ENCODE data around the gene IL1RAPL1. TPM values are rescaled to one million over a fixed set of nuclear protein-coding genes. Genes with fewer than 3 reads are reported as not detected.
A peak's percentile ranks its signal among the peaks of the same experiment; 100 is the strongest.

The IL1RAPL1 gene
- total and polyA plus RNA-seq, 8 donors, result 0.60 to 1.4 (median 0.95) TPM; not detected in 2

DNA sequence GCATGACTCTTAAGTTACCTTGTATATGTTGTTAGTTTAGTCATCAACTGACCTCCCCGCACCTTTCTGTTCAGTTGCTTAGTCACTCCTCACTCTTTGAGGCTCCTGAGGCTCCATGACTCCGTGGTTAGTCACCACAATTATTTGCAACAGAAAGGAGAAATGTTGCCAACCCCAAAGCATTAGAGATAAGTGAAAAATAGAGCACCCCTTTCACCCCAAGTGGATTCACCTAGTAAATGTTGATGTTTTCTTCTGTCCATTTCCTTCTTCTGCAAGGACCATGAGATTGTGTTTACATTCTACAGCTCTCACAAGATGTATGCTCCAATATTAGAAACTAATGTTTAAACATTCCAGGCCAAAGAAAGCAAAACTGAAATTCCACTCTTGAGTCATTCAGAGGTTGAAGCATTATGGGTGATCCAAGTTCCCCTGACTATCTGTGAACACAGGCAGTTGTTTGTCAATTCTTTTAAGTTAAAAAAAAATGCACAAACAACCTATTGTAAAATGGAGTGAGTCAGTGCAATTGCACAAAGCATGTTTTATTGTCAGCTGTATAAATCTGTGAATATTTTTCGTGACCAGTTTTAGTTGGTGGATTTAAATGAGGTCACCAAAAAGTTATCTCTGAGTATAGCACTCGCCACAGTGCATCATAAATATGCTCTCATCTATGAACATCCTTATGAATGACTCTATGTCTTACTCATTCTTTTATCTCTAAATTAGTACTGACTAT is 1075.7 kb downstream of the IL1RAPL1 start:
- no peaks in the 10 kb centered on the region for H3K9me3 ChIP-seq
- H3K36me3 ChIP-seq, result no peaks in the 10 kb centered on the region
- TF ChIP-seq, protein P1, sequence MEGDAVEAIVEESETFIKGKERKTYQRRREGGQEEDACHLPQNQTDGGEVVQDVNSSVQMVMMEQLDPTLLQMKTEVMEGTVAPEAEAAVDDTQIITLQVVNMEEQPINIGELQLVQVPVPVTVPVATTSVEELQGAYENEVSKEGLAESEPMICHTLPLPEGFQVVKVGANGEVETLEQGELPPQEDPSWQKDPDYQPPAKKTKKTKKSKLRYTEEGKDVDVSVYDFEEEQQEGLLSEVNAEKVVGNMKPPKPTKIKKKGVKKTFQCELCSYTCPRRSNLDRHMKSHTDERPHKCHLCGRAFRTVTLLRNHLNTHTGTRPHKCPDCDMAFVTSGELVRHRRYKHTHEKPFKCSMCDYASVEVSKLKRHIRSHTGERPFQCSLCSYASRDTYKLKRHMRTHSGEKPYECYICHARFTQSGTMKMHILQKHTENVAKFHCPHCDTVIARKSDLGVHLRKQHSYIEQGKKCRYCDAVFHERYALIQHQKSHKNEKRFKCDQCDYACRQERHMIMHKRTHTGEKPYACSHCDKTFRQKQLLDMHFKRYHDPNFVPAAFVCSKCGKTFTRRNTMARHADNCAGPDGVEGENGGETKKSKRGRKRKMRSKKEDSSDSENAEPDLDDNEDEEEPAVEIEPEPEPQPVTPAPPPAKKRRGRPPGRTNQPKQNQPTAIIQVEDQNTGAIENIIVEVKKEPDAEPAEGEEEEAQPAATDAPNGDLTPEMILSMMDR (IDR thresholded peaks at IDR 0.05), result no peak
- no peak overlapping the region for H3K4me3 ChIP-seq
- no peaks in the 10 kb centered on the region for H3K4me1 ChIP-seq
- no peaks in the 10 kb centered on the region for H3K27me3 ChIP-seq
- no peak for DNase-seq
- intact Hi-C loops (cut with DNase I), result no loop called here
- no peak overlapping the region for H3K27ac ChIP-seq
- peak; percentile 88 for ATAC-seq

DNA sequence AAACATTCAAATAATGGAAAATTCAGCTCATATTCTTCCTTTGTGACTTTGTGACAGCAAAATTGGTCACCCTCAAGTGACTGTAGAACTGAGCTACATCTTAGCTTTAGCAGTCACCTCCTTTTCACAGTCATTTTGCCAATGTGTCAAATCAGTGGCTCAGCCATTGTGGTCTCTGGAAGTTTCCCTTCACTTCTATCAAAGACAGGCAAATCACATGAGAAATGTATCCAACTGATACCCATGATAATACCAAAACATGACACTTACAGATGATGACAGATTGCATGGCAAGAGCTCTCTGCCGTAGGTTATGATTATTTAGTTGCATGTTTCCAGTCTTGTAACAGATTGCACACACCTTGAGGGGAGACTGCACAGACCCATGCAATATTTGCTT is 1078.3 kb downstream of the IL1RAPL1 start:
- ATAC-seq, result no peak
- Histone ChIP-seq H3K27me3 (no peaks in the 10 kb centered on the region), H3K27ac (no peak overlapping the region), H3K36me3 (no peaks in the 10 kb centered on the region), H3K4me1 (no peaks in the 10 kb centered on the region), H3K4me3 (no peak overlapping the region), H3K9me3 (no peaks in the 10 kb centered on the region)
- TF ChIP-seq, protein P1 (IDR thresholded peaks at IDR 0.05), result no peak
- intact Hi-C loops (cut with DNase I), result no loop called here
- DNase-seq, result no peak

DNA sequence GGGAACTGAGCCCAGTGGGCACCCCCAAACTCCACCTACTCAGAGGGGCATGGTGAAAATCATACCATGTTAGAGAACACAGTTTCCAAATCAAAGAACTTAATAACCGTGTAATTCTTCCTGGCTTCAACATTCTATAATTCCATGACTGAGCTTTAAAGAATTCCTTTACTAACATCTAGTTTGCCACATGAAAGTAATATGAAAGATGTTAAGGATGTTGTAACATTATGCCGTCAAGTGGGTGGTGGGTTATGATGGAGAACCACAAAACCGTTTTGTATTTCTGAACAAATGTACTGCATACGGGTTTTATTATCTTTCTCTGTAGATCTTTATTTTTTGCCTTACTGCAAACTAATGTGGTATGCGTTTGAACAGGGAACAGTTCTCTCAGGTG is 1079.1 kb downstream of the IL1RAPL1 start:
- H3K27me3 ChIP-seq, result no peaks in the 10 kb centered on the region
- TF ChIP-seq, protein P1 (IDR thresholded peaks at IDR 0.05), result no peak
- ATAC-seq (no peak), DNase-seq (no peak)
- no peak overlapping the region for H3K27ac ChIP-seq
- H3K36me3 ChIP-seq, result no peaks in the 10 kb centered on the region
- no peaks in the 10 kb centered on the region for H3K4me1 ChIP-seq
- H3K4me3 ChIP-seq, result no peak overlapping the region
- intact Hi-C loops (cut with DNase I), result no loop called here
- H3K9me3 ChIP-seq, result no peaks in the 10 kb centered on the region

DNA sequence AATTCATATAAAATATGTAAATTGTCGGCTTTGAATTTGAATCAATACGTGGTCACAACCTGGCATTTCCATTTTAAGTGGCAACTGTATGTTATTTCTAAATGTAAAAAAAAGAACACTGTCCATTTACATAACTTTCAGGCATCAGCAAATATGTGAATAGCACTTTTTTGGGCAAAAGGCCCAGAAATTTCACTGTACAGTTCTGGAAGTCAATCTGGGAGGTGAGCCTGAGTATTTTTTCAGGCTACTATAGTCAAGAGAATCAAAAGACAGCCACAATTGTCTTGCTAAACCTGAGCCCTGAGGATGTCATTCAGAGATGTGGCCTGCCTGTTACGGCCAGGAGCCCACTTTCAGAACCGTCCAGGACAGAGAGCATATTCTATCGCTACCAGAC is 1084.2 kb downstream of the IL1RAPL1 start:
- Histone ChIP-seq H3K36me3 (no peaks in the 10 kb centered on the region), H3K27ac (no peak overlapping the region), H3K27me3 (no peaks in the 10 kb centered on the region), H3K4me3 (no peak overlapping the region), H3K9me3 (no peaks in the 10 kb centered on the region), H3K4me1 (no peaks in the 10 kb centered on the region)
- DNase-seq (no peak), ATAC-seq (no peak)
- TF ChIP-seq, protein P1 (IDR thresholded peaks at IDR 0.05), result no peak
- intact Hi-C loops (cut with DNase I), result no loop called here

DNA sequence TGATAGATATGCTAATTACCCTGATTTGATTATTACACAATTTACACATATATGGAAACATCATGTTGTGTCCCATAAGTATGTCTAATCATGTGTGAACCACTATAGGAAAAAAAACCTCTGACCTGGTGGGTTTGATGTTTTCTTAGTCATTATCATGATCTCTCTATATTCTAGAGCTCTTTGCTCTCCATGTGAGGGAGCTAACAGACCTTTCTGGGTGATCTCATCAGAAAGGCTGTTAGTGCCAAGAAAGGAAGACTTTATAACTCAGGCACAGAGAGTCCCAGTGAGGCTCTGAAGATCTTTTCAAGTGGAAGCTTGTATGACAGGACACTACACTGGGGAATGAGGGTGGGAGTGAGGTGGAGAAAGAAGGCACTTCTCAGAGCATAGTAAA is 1100.4 kb downstream of the IL1RAPL1 start:
- no peaks in the 10 kb centered on the region for H3K9me3 ChIP-seq
- DNase-seq, result no peak
- H3K36me3 ChIP-seq, result no peaks in the 10 kb centered on the region
- H3K4me3 ChIP-seq, result no peak overlapping the region
- intact Hi-C loops (cut with DNase I), result no loop called here
- H3K27me3 ChIP-seq, result no peaks in the 10 kb centered on the region
- no peaks in the 10 kb centered on the region for H3K4me1 ChIP-seq
- no peak overlapping the region for H3K27ac ChIP-seq
- ATAC-seq, result no peak
- TF ChIP-seq, protein P1 (IDR thresholded peaks at IDR 0.05), result no peak
